ENCODE measurements around the gene IGFALS. TPM values are rescaled to one million over a fixed set of nuclear protein-coding genes. Genes with fewer than 3 reads are reported as not detected.

The IGFALS gene
- total RNA-seq, 4 donors from 2014 or later = not detected

GRCh38 chr16:1788095-1788707 is 5.3 kb downstream of the IGFALS start:
- H3K4me3 ChIP-seq = no peak overlapping the region
- H3K27me3 ChIP-seq = no peaks in the 10 kb centered on the region
- H3K36me3 ChIP-seq = peaks cover 0 to 78% (median 8%) of the 10 kb centered on the region in 3 donors
- H3K9me3 ChIP-seq = no peaks in the 10 kb centered on the region
- WGBS, 2 donors = 80 to 81% methylated on average over 1 to 7 of the region's 38 CpGs
- no peak for TF ChIP-seq POLR2A (IDR thresholded peaks at IDR 0.05)
- TF ChIP-seq CTCF (IDR thresholded peaks at IDR 0.05) = no peak
- H3K27ac ChIP-seq = peak overlapping the region in 2 of 4 donors; percentile 15 to 55
- intact Hi-C loops (cut with DNase I) = no loop called here
- H3K4me1 ChIP-seq = peaks cover 20 to 62% (median 28%) of the 10 kb centered on the region in 3 donors
- no peak for DNase-seq

- DNase-seq = no peak
- Histone ChIP-seq H3K36me3 (peaks cover 0 to 76% (median 8%) of the 10 kb centered on the region in 3 donors), H3K27ac (no peak overlapping the region), H3K4me3 (no peak overlapping the region), H3K27me3 (no peaks in the 10 kb centered on the region), H3K9me3 (no peaks in the 10 kb centered on the region), H3K4me1 (peaks cover 21 to 63% (median 28%) of the 10 kb centered on the region in 3 donors)
- no peak for TF ChIP-seq POLR2A (IDR thresholded peaks at IDR 0.05)
- TF ChIP-seq CTCF (IDR thresholded peaks at IDR 0.05) = no peak
- WGBS, 2 donors = 94% methylated on average over 5 of the region's 44 CpGs; no CpG with 5 or more reads in 1 of the 2 donors
- intact Hi-C loops (cut with DNase I) = no loop called here
Observed at GRCh38 chr16:1787322-1788094, 6.0 kb downstream of the IGFALS start.

GRCh38 chr16:1787056-1787321 is 6.5 kb downstream of the IGFALS start:
- H3K36me3 ChIP-seq = peaks cover 0 to 71% (median 8%) of the 10 kb centered on the region in 3 donors
- intact Hi-C loops (cut with DNase I) = no loop called here
- TF ChIP-seq POLR2A (IDR thresholded peaks at IDR 0.05) (no peak), CTCF (IDR thresholded peaks at IDR 0.05) (no peak)
- no peaks in the 10 kb centered on the region for H3K9me3 ChIP-seq
- WGBS, 2 donors = 81% methylated on average over 4 of the region's 6 CpGs; no CpG with 5 or more reads in 1 of the 2 donors
- no peaks in the 10 kb centered on the region for H3K27me3 ChIP-seq
- peaks cover 21 to 63% (median 28%) of the 10 kb centered on the region in 3 donors for H3K4me1 ChIP-seq
- no peak for DNase-seq
- H3K27ac ChIP-seq = no peak overlapping the region
- no peak overlapping the region for H3K4me3 ChIP-seq

GRCh38 chr16:1786242-1787055 is 7.1 kb downstream of the IGFALS start:
- TF ChIP-seq POLR2A (IDR thresholded peaks at IDR 0.05) = no peak
- no peak for TF ChIP-seq CTCF (IDR thresholded peaks at IDR 0.05)
- H3K36me3 ChIP-seq = peaks cover 0 to 65% (median 8%) of the 10 kb centered on the region in 3 donors
- H3K4me1 ChIP-seq = peaks cover 26 to 69% (median 30%) of the 10 kb centered on the region in 3 donors
- H3K4me3 ChIP-seq = no peak overlapping the region
- no peak overlapping the region for H3K27ac ChIP-seq
- intact Hi-C loops (cut with DNase I) = no loop called here
- WGBS, 2 donors = 96% methylated on average over 17 of the region's 51 CpGs; no CpG with 5 or more reads in 1 of the 2 donors
- H3K9me3 ChIP-seq = no peaks in the 10 kb centered on the region
- DNase-seq = no peak
- H3K27me3 ChIP-seq = no peaks in the 10 kb centered on the region

- TF ChIP-seq POLR2A (IDR thresholded peaks at IDR 0.05) = no peak
- no peak for TF ChIP-seq CTCF (IDR thresholded peaks at IDR 0.05)
- 79 to 90% methylated on average over 2 to 10 of the region's 14 CpGs for WGBS, 2 donors
- Histone ChIP-seq H3K27ac (no peak overlapping the region), H3K4me1 (peaks cover 31 to 75% (median 37%) of the 10 kb centered on the region in 3 donors), H3K4me3 (no peak overlapping the region), H3K27me3 (no peaks in the 10 kb centered on the region), H3K9me3 (no peaks in the 10 kb centered on the region), H3K36me3 (peaks cover 0 to 63% (median 8%) of the 10 kb centered on the region in 3 donors)
- intact Hi-C loops (cut with DNase I) = no loop called here
- no peak for DNase-seq
Observed at GRCh38 chr16:1785846-1786170, 7.7 kb downstream of the IGFALS start.

All from esophagus squamous epithelium (tissue), 5 donors.